T-cell (primary cell): Measurements from ENCODE around the gene TSPAN14. TPM values are rescaled to one million over a fixed set of nuclear protein-coding genes. Genes with fewer than 3 reads are reported as not detected.

Experiments used
- ATAC-seq, 4 experiments: fragments of 200-7000 bp in 3 of 4; fragments of 150-1000 bp in 1 of 4; cut with Tn5 transposase; replicated peaks in 1 of 4; 1 replicate in 3 of 4; 2 replicates in 1 of 4; pipeline ENCODE4 v1.10.0; 2021; ENCODE audit warnings: moderate library complexity in 3 of 4, mild to moderate bottlenecking in 2 of 4, moderate number of reproducible peaks in 1 of 4
- CTCF ChIA-PET, 2 donors: fragments of 300-600 bp; sonication (Branson Sonifier 250); formaldehyde crosslinking; loops; one replicate each; lab custom pipeline; 2022; ENCODE audit warnings: antibody characterized with exemption in 2 of 2; lab: Charles Lee
- POLR2A ChIA-PET, 2 donors: fragments of 300-600 bp; sonication (Branson Sonifier 250); formaldehyde crosslinking; loops; one replicate each; lab custom pipeline; 2022; ENCODE audit warnings: antibody characterized with exemption in 2 of 2; lab: Charles Lee
- DNase-seq, 35 experiments: peaks; one replicate each; pipeline versions ENCODE4 v3.0.0 to v3.0.0-alpha.2; 2013 to 2023
- H3K27ac ChIP-seq: one replicate; pipeline ENCODE4 v1.5.1; 2013; ENCODE audit warnings: low read length
- H3K27me3 ChIP-seq, 2 experiments: replicated peaks in 1 of 2; 1 replicate in 1 of 2; 2 replicates in 1 of 2; pipeline versions ENCODE4 v1.6.1 to v1.7.0; 2013; ENCODE audit warnings: low read length in 1 of 2, mixed read lengths in 1 of 2; ENCODE audit not compliant: control insufficient read depth in 2 of 2, insufficient read depth in 2 of 2; ENCODE audit errors: extremely low read depth in 1 of 2
- H3K36me3 ChIP-seq, 2 donors: 1 replicate in 1 of 2; 2 replicates in 1 of 2; pipeline versions ENCODE4 v1.6.1 to v1.7.0; 2013; ENCODE audit warnings: low read length in 1 of 2; ENCODE audit not compliant: control insufficient read depth in 2 of 2, insufficient read depth in 1 of 2; ENCODE audit errors: extremely low read depth in 1 of 2
- H3K4me1 ChIP-seq, 2 experiments: 1 replicate in 1 of 2; 2 replicates in 1 of 2; pipeline versions ENCODE4 v1.6.1 to v1.7.0; 2013; ENCODE audit warnings: low read length in 2 of 2, mixed read lengths in 1 of 2; ENCODE audit not compliant: insufficient read depth in 2 of 2, control insufficient read depth in 1 of 2; ENCODE audit errors: extremely low read depth in 1 of 2
- H3K4me3 ChIP-seq, 2 donors: 1 replicate in 1 of 2; 2 replicates in 1 of 2; pipeline versions ENCODE4 v1.5.1 to v1.7.0; 2013; ENCODE audit warnings: mild to moderate bottlenecking in 2 of 2, low read length in 1 of 2, moderate library complexity in 1 of 2; ENCODE audit not compliant: control insufficient read depth in 1 of 2; ENCODE audit errors: extremely low read depth in 1 of 2
- H3K9me3 ChIP-seq: 2 replicates; pipeline ENCODE4 v1.7.0; 2013
- H3K27ac Mint-ChIP-seq, 2 donors: one replicate each; pipeline ENCODE4 v1.8.0; 2020 to 2021; ENCODE audit warnings: mild to moderate bottlenecking in 2 of 2, mixed read lengths in 2 of 2
- H3K27me3 Mint-ChIP-seq, 2 donors: one replicate each; pipeline ENCODE4 v1.8.0; 2021 to 2022; ENCODE audit warnings: mixed read lengths in 2 of 2
- H3K36me3 Mint-ChIP-seq: one replicate; pipeline ENCODE4 v1.8.0; 2021; ENCODE audit warnings: mixed read lengths
- H3K4me1 Mint-ChIP-seq, 3 donors: one replicate each; pipeline ENCODE4 v1.8.0; 2020 to 2022; ENCODE audit warnings: mixed read lengths in 3 of 3, mild to moderate bottlenecking in 1 of 3
- H3K4me3 Mint-ChIP-seq, 3 donors: one replicate each; pipeline ENCODE4 v1.8.0; 2020 to 2022; ENCODE audit warnings: mild to moderate bottlenecking in 3 of 3, mixed read lengths in 3 of 3, moderate library complexity in 3 of 3
- H3K9me3 Mint-ChIP-seq, 3 donors: one replicate each; pipeline ENCODE4 v1.8.0; 2020 to 2022; ENCODE audit warnings: mixed read lengths in 3 of 3
- WGBS: methylation state at CpG from one replicate; pipeline ENCODE4 v1.1.5; 2013; ENCODE audit warnings: missing lambda C conversion rate; ENCODE audit not compliant: insufficient coverage; 5-methylcytosine and 5-hydroxymethylcytosine counted together
- total RNA-seq, 35 experiments: library from RNA in 6 of 35; stranded (reverse) in 6 of 35; fragments of 120-200 nt in 1 of 35; gene quantifications; one replicate each; pipeline versions ENCODE4 v1.2.1 to v1.2.4 and lab custom pipeline; 2013 to 2026

The TSPAN14 gene
- total RNA-seq, 5 donors from 2014 or later (not counting 1 experiment from before 2014, with no cell fraction given), result 130 to 204 (median 194) TPM

DNA sequence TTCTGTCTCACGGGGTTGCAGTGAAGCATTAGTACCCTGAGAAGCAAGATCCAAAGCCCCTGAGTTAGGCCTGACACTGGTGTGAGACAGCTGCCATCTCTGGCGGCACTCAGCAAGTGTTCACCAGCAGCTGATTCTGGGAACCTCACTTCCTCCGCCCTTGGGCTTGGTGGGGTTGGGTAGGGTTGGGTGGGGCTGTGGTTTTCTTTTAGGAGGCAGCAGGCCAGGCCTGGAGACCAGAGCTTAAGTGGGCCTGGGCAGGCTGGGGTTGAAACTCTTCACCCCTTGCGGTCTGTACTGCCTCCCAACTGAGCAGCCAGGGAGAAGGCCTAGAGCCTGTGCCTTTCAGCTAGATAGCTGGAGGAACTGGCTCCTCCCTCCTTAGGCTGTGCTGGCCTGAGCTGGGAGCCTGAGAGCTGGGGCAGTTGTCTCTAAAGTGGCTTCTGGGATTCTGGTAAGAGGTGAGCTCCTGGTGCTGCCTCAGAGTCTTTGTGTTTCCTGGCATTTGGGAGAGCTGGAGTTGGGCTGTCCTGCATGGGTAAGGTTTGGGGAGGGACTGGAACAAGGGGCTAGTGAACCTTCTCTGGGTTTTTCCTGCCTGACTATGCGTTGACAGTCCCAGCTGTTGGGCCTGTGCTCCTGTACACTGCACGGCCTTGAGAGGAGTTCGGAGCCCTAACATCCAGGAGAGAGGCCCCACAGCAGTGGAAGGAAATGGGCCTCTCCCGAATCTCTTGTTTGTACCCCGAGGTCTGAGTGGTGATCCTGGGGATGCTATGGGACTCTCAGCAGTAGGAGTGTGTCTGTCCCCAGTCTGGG lies 5.1 kb downstream of the TSPAN14 start:
- Mint-ChIP-seq H3K27me3 (no peaks in the 10 kb centered on the region), H3K9me3 (no peaks in the 10 kb centered on the region), H3K27ac (peak overlapping the region; percentile 95 to 99), H3K4me1 (peaks cover 85 to 89% (median 87%) of the 10 kb centered on the region in 3 donors), H3K36me3 (peaks cover 32% of the 10 kb centered on the region), H3K4me3 (peak overlapping the region in 2 of 3 donors; percentile 98 to 99)
- ChIA-PET CTCF (interaction anchor here (0.5 to 6.6 kb wide), 17 partner anchors 9 to 1084 kb away, joined by 3 to 56 read pairs (median 5); no protein-coding TSS in a partner anchor), POLR2A (interaction anchor here (0.6 to 1.4 kb wide), 9 partner anchors 8 to 53 kb away, joined by 3 to 9 read pairs (median 3); no protein-coding TSS in a partner anchor)
- 2% methylated on average over 7 of the region's 9 CpGs for WGBS
- DNase-seq, result peak; percentile 37 to 80 (median 63)
- Histone ChIP-seq H3K36me3 (peaks cover 5 to 10% of the 10 kb centered on the region in 2 donors), H3K27me3 (no peaks in the 10 kb centered on the region), H3K4me3 (peak overlapping the region; percentile 63 to 82), H3K4me1 (peaks cover 43 to 91% of the 10 kb centered on the region in 2 experiments), H3K27ac (peak overlapping the region; percentile 82), H3K9me3 (no peaks in the 10 kb centered on the region)
- ATAC-seq, result peak; percentile 56 to 61 (median 60)

DNA sequence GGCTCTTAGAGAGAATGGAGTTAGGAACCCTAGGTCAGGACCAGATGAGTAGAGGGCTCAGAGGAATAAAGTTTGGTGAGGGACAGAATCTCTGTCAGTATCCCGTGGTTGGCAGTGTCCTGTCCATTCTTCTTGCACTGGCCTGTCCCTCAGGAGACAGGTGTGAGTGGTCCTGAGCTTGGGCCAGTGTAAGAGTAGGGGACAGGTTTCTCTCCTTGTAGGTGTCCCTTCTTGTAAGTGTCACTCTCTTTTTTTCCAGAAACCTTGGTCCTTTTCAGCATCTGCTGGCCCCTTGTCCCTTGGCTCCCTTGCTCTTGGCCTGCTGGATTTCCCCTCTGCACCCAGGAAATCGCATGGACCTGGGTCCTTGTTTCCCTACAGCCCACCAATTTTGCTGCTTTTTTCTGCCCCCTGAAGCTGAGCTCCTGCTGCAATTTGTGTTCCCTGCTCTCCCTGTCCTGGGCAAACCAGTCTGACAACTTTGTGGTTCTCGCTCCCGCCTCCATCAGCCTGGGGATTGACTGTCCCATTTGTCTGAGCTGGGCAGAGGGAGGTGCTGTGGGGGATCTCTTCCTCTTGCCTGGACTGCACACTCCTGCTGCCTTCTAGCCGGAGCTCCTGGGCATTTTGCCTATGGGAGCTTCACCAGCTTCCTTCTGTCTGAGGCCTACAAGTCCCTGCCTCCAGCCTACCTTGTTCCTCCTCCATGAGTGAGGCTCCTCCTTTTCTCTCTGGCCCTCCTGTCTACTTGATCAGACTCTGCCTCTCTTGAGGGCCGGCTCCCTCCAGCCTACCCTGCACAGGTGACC lies 6.5 kb downstream of the TSPAN14 start:
- WGBS, result 53% methylated on average over 4 of the region's 6 CpGs
- H3K36me3 ChIP-seq, result peaks cover 5 to 10% of the 10 kb centered on the region in 2 donors
- peaks cover 56 to 100% of the 10 kb centered on the region in 2 experiments for H3K4me1 ChIP-seq
- ATAC-seq (no peak), DNase-seq (no peak)
- H3K36me3 Mint-ChIP-seq, result peaks cover 32% of the 10 kb centered on the region
- CTCF ChIA-PET, result interaction anchor here (0.6 to 6.6 kb wide), 7 partner anchors 13 to 44 kb away, joined by 3 to 56 read pairs (median 5); no protein-coding TSS in a partner anchor
- no peaks in the 10 kb centered on the region for H3K9me3 ChIP-seq
- no peaks in the 10 kb centered on the region for H3K27me3 ChIP-seq
- H3K4me1 Mint-ChIP-seq, result peaks cover 97 to 100% (median 100%) of the 10 kb centered on the region in 3 donors
- peak overlapping the region in 2 of 3 donors; percentile 98 to 99 for H3K4me3 Mint-ChIP-seq
- H3K27ac ChIP-seq, result peak overlapping the region; percentile 82
- no peaks in the 10 kb centered on the region for H3K9me3 Mint-ChIP-seq
- H3K27me3 Mint-ChIP-seq, result no peaks in the 10 kb centered on the region
- peak overlapping the region; percentile 63 to 82 for H3K4me3 ChIP-seq
- peak overlapping the region; percentile 95 to 99 for H3K27ac Mint-ChIP-seq
- POLR2A ChIA-PET, result interaction anchor here in 1 of 2 donors (0.6 to 0.7 kb wide), 2 partner anchors 26 to 54 kb away, joined by 3 to 4 read pairs; no protein-coding TSS in a partner anchor

DNA sequence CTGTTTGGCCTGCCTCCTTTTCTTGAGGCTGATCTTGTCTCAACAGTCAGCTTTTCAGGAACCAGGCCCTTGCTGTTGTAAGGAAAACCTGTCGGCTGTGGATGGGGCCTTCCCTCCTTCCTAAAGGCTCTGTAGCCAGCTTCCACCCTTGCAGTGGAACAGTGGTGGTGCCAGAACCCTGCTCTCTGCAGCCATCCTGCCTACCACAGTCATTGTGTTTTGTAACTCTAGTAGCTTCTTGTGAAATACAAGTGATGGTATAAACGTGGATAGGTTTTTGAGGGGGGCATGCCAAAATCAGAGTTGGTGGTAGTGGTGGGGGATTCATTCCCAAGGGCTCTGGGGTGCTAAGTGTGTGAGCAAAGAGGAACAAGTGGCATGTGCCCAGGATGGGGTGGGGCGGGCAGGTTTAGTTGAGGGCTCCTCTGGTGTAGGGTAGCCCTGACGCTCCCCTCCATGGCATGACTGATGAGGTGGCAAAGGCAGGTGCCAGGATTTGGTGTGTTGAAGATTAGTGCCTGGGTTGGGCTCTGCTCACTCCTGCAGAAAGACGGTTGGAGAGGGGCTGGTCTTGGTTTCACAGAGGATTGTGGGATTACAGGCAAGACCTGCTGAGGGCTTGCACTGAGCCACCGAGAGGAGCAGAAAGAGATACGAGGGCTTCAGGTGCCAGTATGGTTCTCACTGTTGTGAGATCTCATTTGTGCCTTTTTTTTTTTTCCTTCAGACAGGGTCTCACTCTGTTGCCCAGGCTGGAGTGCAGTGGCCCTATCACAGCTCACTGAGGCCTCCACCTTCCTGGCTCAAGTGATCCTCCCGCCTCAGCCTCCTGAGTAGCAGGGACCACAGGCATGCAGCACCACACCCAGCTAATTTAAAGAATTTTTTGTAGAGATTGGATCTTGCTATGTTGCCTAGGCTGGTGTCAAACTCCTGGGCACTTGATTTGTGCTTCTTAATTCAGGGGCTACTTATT lies 7.4 kb downstream of the TSPAN14 start:
- H3K4me1 Mint-ChIP-seq, result peaks cover 97 to 100% (median 100%) of the 10 kb centered on the region in 3 donors
- peak overlapping the region; percentile 95 to 99 for H3K27ac Mint-ChIP-seq
- H3K4me3 ChIP-seq, result peak overlapping the region; percentile 63 to 82
- POLR2A ChIA-PET, result interaction anchor here (0.5 to 1.0 kb wide), 4 partner anchors 9 to 25 kb away, joined by 3 to 5 read pairs (median 4); no protein-coding TSS in a partner anchor
- no peak for DNase-seq
- no peak for ATAC-seq
- H3K36me3 Mint-ChIP-seq, result peaks cover 28% of the 10 kb centered on the region
- CTCF ChIA-PET, result interaction anchor here (0.6 to 6.6 kb wide), 10 partner anchors 13 to 70 kb away, joined by 3 to 56 read pairs (median 4); no protein-coding TSS in a partner anchor
- H3K36me3 ChIP-seq, result peaks cover 5 to 10% of the 10 kb centered on the region in 2 donors
- 64% methylated on average over 5 of the region's 8 CpGs for WGBS
- peak overlapping the region; percentile 82 for H3K27ac ChIP-seq
- no peaks in the 10 kb centered on the region for H3K27me3 Mint-ChIP-seq
- no peaks in the 10 kb centered on the region for H3K27me3 ChIP-seq
- H3K9me3 ChIP-seq, result no peaks in the 10 kb centered on the region
- H3K4me1 ChIP-seq, result peaks cover 59 to 100% of the 10 kb centered on the region in 2 experiments
- no peaks in the 10 kb centered on the region for H3K9me3 Mint-ChIP-seq
- H3K4me3 Mint-ChIP-seq, result peak overlapping the region in 2 of 3 donors; percentile 98 to 99

DNA sequence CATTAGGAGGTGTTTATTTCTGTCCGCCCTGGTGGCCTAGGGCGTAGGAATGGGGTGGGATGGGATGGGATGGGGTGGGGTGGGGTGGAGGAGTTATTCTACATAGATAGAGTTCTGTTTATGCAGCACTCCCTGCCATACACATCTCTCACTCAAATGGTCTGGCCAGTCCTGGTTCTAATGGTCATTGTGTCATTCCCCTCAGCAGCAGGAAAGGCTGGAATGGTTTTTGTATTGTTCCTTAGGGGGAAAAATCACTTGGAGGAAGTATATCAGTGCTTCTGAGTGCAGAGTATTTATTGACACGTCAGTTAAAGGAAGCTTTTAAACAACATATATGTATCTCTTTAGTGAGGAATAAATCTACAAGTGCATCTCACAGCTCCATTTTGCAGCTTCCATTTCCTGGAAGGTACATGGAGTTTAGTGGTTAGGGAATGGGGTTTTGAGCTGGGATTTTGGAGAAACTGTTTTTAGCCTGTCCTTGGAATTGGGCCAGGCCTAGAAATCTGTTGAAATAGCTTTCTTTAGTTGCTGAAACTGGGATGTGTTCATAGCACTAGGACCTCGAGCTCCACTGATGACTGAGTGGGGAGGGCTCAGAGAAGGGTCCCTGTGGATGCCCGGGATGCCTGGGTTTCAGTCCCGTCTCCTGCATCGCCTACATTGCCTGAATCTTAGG lies 8.3 kb downstream of the TSPAN14 start:
- ATAC-seq (no peak), DNase-seq (no peak)
- Histone ChIP-seq H3K9me3 (no peaks in the 10 kb centered on the region), H3K27ac (peak overlapping the region; percentile 82), H3K4me1 (peaks cover 66 to 100% of the 10 kb centered on the region in 2 experiments), H3K4me3 (peak overlapping the region in 1 of 2 donors; percentile 10), H3K27me3 (no peaks in the 10 kb centered on the region), H3K36me3 (peaks cover 5 to 10% of the 10 kb centered on the region in 2 donors)
- Mint-ChIP-seq H3K27me3 (no peaks in the 10 kb centered on the region), H3K36me3 (peaks cover 30% of the 10 kb centered on the region), H3K4me1 (peaks cover 99 to 100% (median 100%) of the 10 kb centered on the region in 3 donors), H3K4me3 (peak overlapping the region in 2 of 3 donors; percentile 61 to 78), H3K9me3 (no peaks in the 10 kb centered on the region), H3K27ac (peak overlapping the region; percentile 95 to 99)
- ChIA-PET CTCF (interaction anchor here (0.6 to 6.6 kb wide), 11 partner anchors 12 to 69 kb away, joined by 3 to 56 read pairs (median 3); no protein-coding TSS in a partner anchor), POLR2A (interaction anchor here (1.0 to 2.0 kb wide), 2 partner anchors 24 to 34 kb away, joined by 5 to 8 read pairs; no protein-coding TSS in a partner anchor)
- WGBS, result 79% methylated on average over 4 of the region's 7 CpGs
